T-helper 2 cell treated with Interferon-gamma antibody and Interleukin-4, amounts not matched to agents 5 μg/mL and 100 μg/mL, for 36 hours (primary cell): Measurements from ENCODE around the gene GTPBP6.
A peak's percentile ranks its signal among the peaks of the same experiment; 100 is the strongest.

ENCODE experiments used
- DNase-seq: peaks from one replicate; pipeline ENCODE4 v3.0.0; 2021; ENCODE audit warnings: low spot score
- H3K27ac Mint-ChIP-seq: one replicate; pipeline ENCODE4 v1.8.0; 2021; ENCODE audit warnings: mild to moderate bottlenecking, mixed read lengths
- H3K27me3 Mint-ChIP-seq: one replicate; pipeline ENCODE4 v1.8.0; 2021; ENCODE audit warnings: low read depth, mixed read lengths
- H3K36me3 Mint-ChIP-seq: one replicate; pipeline ENCODE4 v1.8.0; 2021; ENCODE audit warnings: low read depth, mixed read lengths
- H3K4me1 Mint-ChIP-seq: one replicate; pipeline ENCODE4 v1.8.0; 2021; ENCODE audit warnings: low read depth, mixed read lengths
- H3K4me3 Mint-ChIP-seq: one replicate; pipeline ENCODE4 v1.8.0; 2022; ENCODE audit warnings: mild to moderate bottlenecking, moderate library complexity, mixed read lengths
- H3K9me3 Mint-ChIP-seq: one replicate; pipeline ENCODE4 v1.8.0; 2021; ENCODE audit warnings: mixed read lengths

GTPBP6 gene, protein sequence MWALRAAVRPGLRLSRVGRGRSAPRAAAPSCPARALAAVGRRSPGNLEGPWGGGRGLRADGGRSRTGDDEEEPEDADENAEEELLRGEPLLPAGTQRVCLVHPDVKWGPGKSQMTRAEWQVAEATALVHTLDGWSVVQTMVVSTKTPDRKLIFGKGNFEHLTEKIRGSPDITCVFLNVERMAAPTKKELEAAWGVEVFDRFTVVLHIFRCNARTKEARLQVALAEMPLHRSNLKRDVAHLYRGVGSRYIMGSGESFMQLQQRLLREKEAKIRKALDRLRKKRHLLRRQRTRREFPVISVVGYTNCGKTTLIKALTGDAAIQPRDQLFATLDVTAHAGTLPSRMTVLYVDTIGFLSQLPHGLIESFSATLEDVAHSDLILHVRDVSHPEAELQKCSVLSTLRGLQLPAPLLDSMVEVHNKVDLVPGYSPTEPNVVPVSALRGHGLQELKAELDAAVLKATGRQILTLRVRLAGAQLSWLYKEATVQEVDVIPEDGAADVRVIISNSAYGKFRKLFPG

DNA sequence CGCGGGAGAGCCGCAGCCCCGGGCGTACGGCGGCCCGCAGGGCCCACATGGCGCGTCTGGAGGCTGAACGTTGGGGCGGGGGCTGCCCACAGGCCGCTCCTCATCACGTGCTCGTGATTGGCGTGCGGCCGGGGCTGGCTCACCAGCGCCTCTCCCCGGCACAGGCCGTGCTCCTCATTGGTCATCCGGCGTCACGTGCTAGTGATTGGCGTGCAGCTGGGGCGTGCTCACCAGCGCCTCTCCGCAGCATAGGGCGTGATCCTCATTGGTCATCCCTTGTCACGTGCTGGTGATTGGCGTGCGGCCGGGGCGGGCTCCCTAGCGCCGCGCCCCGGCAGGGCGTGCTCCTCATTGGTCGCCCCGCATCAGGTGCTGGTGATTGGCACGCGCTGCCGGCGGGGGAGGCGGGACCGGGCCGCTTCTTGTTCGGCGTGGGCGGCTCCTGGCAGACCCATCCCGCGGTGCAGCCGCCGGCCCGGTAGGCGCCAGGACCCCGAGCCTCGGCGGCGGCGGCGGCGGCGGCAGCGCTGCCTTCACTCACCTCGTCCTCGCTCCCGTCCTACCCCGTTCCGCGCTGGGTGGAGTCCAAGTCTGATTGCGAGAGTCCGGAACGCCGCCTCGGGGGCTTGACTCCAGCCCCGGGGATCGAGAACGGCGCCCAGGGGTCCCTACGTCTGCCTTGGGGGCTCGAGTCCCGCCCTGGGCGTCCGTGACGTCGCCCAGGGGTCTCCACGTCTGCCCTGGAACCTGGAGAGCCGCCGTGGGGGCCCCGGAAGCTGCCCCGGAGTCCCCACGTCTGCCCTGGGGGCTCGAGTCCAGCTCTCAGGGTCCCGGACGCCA is at the start of gene GTPBP6:
Gene GTPBP6, minus strand, starts transcription at position 58 of the 840 bp plus-strand sequence. Its CDS starts 9 bp downstream, at position 49.
- peaks cover 6% of the 10 kb centered on the region for H3K27me3 Mint-ChIP-seq
- peak within 1 kb of the TSS; percentile 88 for H3K4me3 Mint-ChIP-seq
- peak; percentile 100 for DNase-seq
- H3K9me3 Mint-ChIP-seq: no peaks in the 10 kb centered on the region
- peak within 1 kb of the TSS; percentile 96 for H3K27ac Mint-ChIP-seq
- peaks cover 18% of the 10 kb centered on the region for H3K4me1 Mint-ChIP-seq
- H3K36me3 Mint-ChIP-seq: peaks cover 10% of the 10 kb centered on the region

DNA sequence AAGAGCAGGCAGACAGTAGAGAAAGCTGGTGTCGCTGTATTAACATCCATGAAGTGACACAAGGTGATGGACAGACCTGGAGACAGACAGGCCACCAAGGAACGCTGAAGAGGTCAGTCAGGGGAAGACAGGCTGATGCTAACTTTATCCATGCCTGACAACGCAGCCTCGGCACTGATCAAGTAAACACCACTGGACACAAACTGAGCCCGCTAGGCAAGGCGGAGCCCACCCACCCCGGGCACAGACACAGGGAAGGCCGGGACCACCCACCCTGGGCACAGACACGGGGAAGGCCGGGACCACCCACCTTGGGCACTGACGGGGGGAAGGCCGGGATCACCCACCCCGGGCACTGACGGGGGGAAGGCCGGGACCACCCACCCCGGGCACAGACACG is 49.3 kb upstream of the GTPBP6 start:
- peaks cover 21% of the 10 kb centered on the region for H3K27me3 Mint-ChIP-seq
- no peak for DNase-seq
- peaks cover 8% of the 10 kb centered on the region for H3K9me3 Mint-ChIP-seq
- H3K4me1 Mint-ChIP-seq: peaks cover 5% of the 10 kb centered on the region
- no peak overlapping the region for H3K27ac Mint-ChIP-seq
- H3K36me3 Mint-ChIP-seq: peaks cover 10% of the 10 kb centered on the region
- no peak overlapping the region for H3K4me3 Mint-ChIP-seq

DNA sequence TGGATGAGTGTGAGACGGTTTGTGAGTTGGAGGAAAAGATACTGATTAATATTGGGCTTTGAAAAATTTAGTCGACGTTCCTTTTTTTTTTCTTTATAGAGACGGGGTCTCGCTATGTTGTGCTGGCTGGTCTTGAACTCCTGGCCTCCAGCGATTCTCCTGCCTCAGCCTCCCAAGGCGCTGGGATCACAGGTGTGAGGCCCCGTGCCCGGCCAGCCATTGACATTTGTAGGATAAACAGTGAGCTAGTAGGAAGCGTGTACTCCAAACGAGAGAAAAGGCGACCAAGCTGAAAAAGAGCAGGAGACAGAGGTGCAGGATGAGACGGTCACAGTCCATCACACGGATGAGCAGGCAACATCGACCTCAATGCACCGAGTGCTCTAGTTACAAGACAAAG is 48.8 kb upstream of the GTPBP6 start:
- Mint-ChIP-seq H3K27ac (no peak overlapping the region), H3K4me3 (no peak overlapping the region), H3K36me3 (peaks cover 14% of the 10 kb centered on the region), H3K9me3 (peaks cover 9% of the 10 kb centered on the region), H3K27me3 (peaks cover 17% of the 10 kb centered on the region), H3K4me1 (peaks cover 4% of the 10 kb centered on the region)
- no peak for DNase-seq

DNA sequence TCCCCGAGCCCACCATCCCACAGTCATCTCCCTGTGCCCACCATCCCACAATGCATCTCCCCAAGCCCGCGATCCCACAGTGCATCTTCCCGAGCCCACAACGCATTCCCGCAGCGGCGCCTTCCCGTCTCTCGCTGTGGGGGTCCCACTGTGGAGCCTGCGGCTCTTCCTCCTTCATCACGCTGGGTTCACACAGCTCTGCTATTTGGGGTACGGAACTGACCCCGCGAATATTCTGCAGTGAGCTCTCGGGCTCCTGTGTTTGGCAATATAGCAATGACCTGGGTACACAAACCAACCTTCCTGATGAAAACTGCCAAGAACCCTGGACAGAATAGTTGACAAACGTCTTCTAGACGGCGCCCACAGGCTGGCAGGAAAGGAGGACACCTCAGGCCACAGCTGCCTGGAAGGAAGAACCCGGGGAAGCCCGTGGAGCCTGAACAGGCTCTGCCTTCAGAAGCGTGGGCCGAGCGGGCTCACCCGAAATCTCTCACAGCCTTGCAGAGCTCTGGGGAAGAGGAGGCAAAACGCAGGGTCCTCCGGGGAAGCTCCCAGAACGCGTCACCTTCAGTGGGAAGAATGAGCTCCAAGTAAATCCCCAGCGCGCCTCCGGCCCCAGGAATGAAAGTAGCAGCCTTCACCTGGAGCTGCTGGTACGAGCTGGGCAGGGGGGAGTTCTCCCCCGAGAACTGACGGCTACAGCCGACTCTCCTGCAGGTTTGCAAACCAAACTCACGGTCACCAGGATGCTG is 45.2 kb upstream of the GTPBP6 start:
- H3K27me3 Mint-ChIP-seq: no peaks in the 10 kb centered on the region
- H3K9me3 Mint-ChIP-seq: peaks cover 24% of the 10 kb centered on the region
- no peaks in the 10 kb centered on the region for H3K4me1 Mint-ChIP-seq
- H3K27ac Mint-ChIP-seq: no peak overlapping the region
- peaks cover 38% of the 10 kb centered on the region for H3K36me3 Mint-ChIP-seq
- no peak overlapping the region for H3K4me3 Mint-ChIP-seq
- no peak for DNase-seq

DNA sequence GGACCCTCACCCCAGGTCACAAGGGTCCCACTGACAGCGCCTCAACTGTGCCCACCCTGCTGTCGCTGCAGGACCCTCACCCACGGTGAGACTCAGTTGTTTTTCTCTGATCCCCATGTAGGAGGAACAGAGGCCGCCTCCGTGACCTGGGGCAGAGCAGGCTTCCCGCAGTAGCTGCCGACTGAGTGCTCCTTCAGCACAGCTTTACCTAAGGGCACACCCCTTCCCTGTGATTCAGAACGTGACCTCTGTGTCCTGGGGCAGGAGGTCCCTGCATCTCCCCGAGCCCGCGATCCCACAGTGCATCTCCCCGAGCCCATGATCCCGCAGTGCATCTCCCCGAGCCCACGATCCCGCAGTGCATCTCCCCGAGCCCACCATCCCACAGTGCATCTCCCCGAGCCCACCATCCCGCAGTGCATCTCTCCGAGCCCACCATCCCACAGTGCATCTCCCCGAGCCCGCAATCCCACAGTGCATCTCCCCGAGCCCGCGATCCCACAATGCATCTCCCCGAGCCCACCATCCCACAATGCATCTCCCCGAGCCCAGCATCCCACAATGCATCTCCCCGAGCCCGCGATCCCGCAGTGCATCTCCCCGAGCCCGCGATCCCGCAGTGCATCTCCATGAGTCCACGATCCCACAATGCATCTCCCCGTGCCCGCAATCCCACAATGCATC is 44.5 kb upstream of the GTPBP6 start:
- H3K4me1 Mint-ChIP-seq: no peaks in the 10 kb centered on the region
- no peak overlapping the region for H3K27ac Mint-ChIP-seq
- no peak overlapping the region for H3K4me3 Mint-ChIP-seq
- peaks cover 24% of the 10 kb centered on the region for H3K9me3 Mint-ChIP-seq
- no peaks in the 10 kb centered on the region for H3K27me3 Mint-ChIP-seq
- DNase-seq: no peak
- peaks cover 43% of the 10 kb centered on the region for H3K36me3 Mint-ChIP-seq

DNA sequence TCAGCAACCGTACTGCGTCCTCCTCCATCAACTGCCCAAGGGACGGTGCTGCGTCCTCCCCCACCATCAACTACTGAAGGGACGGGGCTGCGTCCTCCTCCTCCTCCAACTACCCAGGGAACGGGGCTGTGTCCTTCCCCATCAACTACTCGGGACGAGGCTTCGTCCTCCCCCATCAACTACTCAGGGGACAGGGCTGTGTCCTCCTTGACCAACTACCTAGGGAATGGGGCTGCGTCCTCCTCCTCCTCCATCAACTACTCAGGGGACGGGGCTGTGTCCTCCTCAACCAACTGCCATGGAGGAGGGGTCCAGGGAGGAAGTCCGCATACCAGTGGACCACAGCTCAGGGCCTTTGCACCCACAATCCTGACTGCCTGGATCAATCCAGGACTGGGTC is 43.8 kb upstream of the GTPBP6 start:
- Mint-ChIP-seq H3K4me3 (no peak overlapping the region), H3K36me3 (peaks cover 50% of the 10 kb centered on the region), H3K4me1 (peaks cover 6% of the 10 kb centered on the region), H3K27ac (no peak overlapping the region), H3K27me3 (no peaks in the 10 kb centered on the region), H3K9me3 (peaks cover 30% of the 10 kb centered on the region)
- DNase-seq: no peak

DNA sequence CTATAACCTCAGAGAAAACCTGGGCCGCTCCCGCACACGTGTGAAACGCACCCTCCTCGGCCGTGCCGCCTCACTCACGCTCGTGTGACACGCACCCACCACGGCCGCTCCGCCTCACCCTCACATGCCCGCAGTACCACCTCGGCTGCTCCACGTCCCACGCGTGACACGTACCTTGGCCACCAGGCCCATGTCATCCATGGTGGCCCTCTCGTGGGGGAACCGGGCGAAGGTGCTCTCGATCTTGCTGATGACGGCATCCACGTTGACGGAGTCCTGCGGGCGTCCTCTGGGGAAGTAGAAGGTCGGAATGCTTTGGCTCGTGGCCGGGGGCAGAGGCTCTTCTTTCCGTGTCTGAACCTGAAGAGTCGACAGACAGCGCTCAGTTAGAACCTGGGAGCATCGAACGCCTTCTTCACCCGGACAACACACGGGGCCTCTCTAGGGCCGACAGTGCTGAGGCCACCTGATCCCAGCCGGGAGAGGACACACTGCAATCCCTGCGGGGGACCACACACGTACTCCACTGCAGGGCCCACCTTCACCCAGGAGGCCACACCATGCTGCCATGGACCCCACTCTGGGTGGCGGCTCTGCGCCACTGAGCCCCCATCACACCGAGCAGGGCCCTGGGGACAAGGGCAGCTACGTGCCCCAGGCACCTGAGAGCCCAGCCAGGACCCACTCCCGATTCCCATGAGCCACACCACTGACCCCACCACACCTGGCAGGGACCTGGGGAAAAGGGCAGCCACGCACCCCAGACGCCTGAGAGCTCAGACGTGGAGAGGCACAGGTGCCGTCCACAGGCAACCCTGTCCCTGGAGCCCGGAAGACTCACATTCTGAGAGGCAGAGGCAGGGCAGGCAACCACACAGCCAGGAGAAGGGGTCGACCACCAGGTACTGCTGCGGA is 42.9 kb upstream of the GTPBP6 start:
- Mint-ChIP-seq H3K27me3 (no peaks in the 10 kb centered on the region), H3K4me1 (peaks cover 14% of the 10 kb centered on the region), H3K4me3 (no peak overlapping the region), H3K36me3 (peaks cover 59% of the 10 kb centered on the region), H3K9me3 (peaks cover 33% of the 10 kb centered on the region), H3K27ac (no peak overlapping the region)
- DNase-seq: no peak

DNA sequence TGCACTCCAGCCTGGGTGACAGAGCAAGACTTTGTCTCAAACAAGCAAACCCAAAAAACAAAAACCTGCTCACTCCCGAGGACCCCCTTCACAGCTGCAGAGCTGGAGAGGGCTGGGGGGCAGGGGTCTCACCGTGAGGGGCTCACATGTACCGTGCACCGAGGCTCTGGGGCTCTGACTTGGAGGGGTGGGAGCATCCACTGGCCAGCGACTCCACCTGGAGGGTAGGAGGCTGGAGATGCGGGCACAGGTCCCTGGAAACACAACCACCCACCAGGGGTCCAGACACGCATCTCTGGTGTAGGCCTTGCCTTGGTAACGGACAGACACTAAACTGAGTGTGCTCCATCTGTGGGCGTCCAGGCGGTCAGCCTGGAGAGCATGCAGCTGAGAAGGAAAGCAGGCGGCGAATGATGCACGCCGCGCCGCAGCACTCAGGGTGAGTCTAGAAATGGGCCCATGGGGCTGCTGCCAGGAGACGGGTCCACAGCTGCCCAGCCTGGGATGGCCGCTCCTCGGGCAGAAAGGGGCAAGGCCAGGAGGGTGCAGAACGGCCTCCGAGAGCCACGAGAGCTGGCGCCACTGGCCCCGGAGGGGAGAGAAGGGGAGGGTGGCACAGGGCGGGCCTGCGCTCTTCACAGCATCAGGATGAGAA is 42.0 kb upstream of the GTPBP6 start:
- H3K36me3 Mint-ChIP-seq: peaks cover 63% of the 10 kb centered on the region
- H3K9me3 Mint-ChIP-seq: peaks cover 33% of the 10 kb centered on the region

DNA sequence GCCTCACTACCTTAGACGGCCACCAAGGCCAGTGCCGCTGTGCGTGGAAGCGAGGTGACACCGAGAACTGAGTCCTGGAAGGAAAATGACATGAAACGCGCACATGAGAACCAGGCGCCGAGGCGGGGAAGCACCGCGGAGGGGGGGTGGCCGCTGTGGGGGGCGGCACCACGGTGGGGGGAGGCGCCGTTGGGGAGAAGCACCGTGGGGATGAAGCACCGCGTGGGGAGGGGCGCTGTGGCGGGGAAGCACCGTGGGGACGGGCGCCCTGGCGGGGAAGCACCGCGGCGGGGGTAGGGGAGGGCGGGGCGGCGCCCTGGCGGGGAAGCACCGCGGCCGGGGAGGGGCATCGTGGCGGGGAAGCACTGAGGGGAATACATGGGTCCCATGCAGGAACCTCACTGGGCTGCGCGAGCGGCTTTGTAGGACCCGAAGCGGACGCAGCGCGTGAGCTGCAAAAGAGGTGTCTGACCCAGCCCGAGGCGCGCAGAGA is 40.1 kb upstream of the GTPBP6 start:
- DNase-seq: no peak
- H3K36me3 Mint-ChIP-seq: peaks cover 65% of the 10 kb centered on the region
- peaks cover 17% of the 10 kb centered on the region for H3K4me1 Mint-ChIP-seq
- no peak overlapping the region for H3K4me3 Mint-ChIP-seq
- H3K27me3 Mint-ChIP-seq: no peaks in the 10 kb centered on the region
- peaks cover 32% of the 10 kb centered on the region for H3K9me3 Mint-ChIP-seq
- no peak overlapping the region for H3K27ac Mint-ChIP-seq

More for the DNA sequence above, 42.0 kb upstream of the GTPBP6 start:
- no peak overlapping the region for H3K27ac Mint-ChIP-seq
- no peaks in the 10 kb centered on the region for H3K27me3 Mint-ChIP-seq
- H3K4me1 Mint-ChIP-seq: peaks cover 16% of the 10 kb centered on the region
- no peak overlapping the region for H3K4me3 Mint-ChIP-seq
- DNase-seq: no peak

DNA sequence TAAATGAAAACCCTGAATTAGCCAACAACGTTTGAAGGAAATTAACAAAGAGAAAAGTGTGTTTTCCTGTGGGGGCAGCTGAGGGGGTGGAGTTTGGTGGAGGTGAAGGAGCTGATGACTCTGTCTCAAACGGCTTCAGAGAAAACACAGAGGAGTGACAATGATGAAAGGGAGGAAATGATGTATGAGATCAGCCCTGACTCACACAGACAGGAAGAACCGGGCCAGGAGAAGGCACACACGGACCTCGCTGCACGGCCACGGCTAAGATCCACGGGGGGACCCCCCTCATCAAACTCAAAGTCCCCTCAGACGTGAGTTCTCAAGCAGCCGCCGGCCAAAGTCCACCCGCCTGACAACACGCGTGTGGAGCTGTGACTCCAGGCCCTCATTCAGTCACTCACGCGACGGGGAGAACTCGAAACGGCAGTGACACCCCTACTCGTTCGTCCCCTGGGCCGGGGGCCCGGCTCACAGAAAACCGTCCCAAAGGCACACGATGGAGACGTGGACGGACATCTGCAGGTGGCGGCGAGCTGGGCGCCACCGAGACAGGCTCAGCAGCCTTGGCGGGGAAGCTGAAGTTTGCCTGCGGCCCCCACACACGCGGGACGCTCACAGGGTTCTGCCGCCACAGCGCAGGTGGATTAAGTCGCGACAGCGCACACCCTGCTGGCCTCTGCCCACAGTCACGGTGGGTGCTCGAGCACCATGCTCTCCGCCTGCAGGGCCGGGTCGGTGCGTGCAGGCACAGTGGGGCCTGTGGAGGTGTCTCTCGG is 39.3 kb upstream of the GTPBP6 start:
- H3K9me3 Mint-ChIP-seq: peaks cover 25% of the 10 kb centered on the region
- peak overlapping the region; percentile 70 for H3K4me3 Mint-ChIP-seq
- H3K4me1 Mint-ChIP-seq: peaks cover 17% of the 10 kb centered on the region
- peak overlapping the region; percentile 95 for H3K27ac Mint-ChIP-seq
- no peaks in the 10 kb centered on the region for H3K27me3 Mint-ChIP-seq
- DNase-seq: peak; percentile 38
- H3K36me3 Mint-ChIP-seq: peaks cover 57% of the 10 kb centered on the region

DNA sequence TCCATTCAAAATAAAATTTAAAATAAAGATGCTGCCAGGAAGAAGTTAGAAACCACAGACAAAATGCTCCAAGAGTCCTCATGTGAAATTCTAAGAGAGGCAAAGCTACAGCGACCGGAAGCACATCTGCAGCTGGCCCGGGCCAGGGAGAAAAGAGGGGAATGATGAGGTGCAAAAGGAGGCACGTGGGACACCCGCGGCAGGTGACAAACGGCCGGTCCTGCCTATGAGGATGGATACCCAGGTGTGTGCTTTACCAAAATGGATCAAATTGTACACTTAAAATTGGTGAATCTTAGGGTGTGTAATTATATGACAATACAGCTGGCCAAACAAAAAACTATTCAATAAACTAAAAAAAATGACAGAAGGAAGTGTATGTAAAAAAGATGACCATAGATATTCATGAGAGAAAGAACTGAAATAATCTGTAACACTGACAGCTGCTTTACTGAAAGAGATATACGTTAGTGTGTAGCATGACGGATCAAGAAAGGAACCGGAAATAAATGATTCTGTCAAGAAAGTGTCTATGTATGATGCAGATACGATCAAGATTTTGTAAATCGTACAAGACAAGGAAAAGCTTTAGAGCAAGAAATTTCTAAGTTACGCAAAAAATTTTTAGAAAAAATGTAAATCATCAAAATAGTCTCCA is 38.6 kb upstream of the GTPBP6 start:
- peaks cover 52% of the 10 kb centered on the region for H3K36me3 Mint-ChIP-seq

More for the DNA sequence above, 38.6 kb upstream of the GTPBP6 start:
- no peak for DNase-seq
- Mint-ChIP-seq H3K4me3 (peak overlapping the region; percentile 70), H3K4me1 (peaks cover 17% of the 10 kb centered on the region), H3K27me3 (no peaks in the 10 kb centered on the region), H3K27ac (peak overlapping the region; percentile 95), H3K9me3 (peaks cover 22% of the 10 kb centered on the region)
